Rectal smooth muscle tissue (tissue), 1 donor: ENCODE measurements around the gene LIMK2.
"Not testable (repeated sequence)": the region's sequence is repeated elsewhere in the genome, so short reads cannot be mapped to it uniquely, and the experiment has no call there.

Experiments
- H3K27ac ChIP-seq: one replicate; pipeline ENCODE4 v1.7.0; 2013; ENCODE audit warnings: low read depth, low read length, inconsistent platforms
- H3K27me3 ChIP-seq: one replicate; pipeline ENCODE4 v1.7.0; 2013; ENCODE audit warnings: low read length; ENCODE audit not compliant: control insufficient read depth, insufficient read depth
- H3K36me3 ChIP-seq: one replicate; pipeline ENCODE4 v1.7.0; 2013; ENCODE audit warnings: low read length; ENCODE audit not compliant: control insufficient read depth, insufficient read depth
- H3K4me1 ChIP-seq: one replicate; pipeline ENCODE4 v1.7.0; 2013; ENCODE audit warnings: low read length; ENCODE audit not compliant: control insufficient read depth, insufficient read depth
- H3K4me3 ChIP-seq: one replicate; pipeline ENCODE4 v1.7.0; 2013; ENCODE audit warnings: low read length
- H3K9ac ChIP-seq: one replicate; pipeline ENCODE4 v1.7.0; 2013; ENCODE audit warnings: low read length

LIMK2 gene

DNA sequence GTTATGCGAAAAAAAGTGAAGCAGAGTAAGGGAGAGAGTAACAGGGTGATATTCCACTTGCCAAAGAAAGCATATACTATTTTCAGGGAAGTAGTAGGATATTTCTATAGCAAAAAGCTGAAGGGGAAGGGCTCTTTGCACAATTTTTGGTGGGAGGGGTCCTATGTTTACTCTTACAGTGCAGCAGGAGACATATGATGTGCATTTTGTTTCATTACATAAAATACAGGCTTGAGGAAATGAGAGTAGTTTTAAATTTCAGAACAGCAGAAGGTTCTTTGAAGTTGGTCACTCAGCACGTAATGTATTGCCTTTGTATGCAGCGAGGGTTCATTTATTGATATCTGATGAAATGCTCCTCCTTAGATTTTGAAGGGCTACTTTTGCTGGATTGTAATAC, 83.3 kb downstream of the LIMK2 start:
- Histone ChIP-seq H3K4me1 (peaks cover 22% of the 10 kb centered on the region), H3K36me3 (no peaks in the 10 kb centered on the region), H3K27me3 (no peaks in the 10 kb centered on the region), H3K9ac (no peak overlapping the region), H3K27ac (no peak overlapping the region), H3K4me3 (no peak overlapping the region)

DNA sequence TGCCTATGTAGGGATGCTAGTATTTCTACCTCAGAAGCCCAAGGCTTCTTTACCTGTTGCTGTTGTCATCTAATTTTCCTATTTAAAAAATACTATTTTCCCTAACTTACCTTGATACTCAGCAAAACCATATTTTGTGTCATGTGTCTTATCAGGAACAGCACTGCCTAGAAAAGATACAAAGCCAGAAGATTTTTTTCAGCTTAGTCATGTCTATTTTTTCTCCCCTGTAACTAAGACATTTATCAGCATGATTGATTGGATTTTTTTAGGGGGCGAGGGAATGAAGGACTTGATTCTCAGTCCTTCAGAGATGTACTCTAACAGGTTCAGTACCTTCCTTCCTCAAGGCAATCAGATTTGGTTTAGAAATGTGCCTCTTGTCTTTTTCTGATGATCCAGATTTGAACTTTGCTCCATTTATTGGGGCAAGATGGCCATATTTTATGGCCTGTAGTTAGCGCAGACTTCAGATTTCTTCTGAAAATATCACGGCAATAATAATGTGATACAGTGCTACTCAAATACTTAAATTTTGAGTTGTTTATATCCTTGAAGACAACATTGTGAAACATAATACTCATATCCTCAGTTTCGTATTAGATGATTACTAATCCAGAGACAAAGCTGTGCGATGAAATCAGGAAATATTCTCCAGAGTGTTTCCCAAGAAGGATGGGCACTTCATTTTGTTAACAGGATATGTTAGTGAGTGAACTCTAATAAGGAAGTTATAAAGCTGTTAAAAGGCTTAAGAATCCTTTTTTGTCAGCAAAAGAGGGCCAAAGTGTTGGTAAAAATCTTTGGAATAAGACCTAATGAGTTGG, 83.9 kb downstream of the LIMK2 start:
- Histone ChIP-seq H3K27me3 (no peaks in the 10 kb centered on the region), H3K4me1 (peaks cover 22% of the 10 kb centered on the region), H3K9ac (no peak overlapping the region), H3K36me3 (no peaks in the 10 kb centered on the region), H3K4me3 (no peak overlapping the region), H3K27ac (peak overlapping the region; percentile 64)

DNA sequence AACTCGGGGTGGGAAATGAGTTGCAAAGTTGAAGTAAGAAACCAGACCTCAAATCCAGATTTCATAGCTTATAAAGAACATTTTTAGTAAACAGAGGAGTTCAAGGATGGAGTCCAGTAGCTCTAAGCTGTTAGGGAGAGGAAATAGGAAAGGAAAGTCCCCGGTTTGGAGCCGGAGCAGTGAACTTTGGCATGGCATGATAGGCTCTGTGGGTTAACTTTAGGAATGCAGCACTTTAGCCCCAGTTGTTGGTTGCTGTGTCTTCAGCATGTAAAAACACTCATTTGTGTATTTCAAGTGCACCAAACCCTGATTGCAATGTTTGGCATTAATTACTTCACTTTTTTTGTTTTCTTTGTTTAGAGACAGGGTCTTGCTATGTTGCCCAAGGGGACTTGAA, 88.8 kb downstream of the LIMK2 start:
- Histone ChIP-seq H3K4me1 (peaks cover 6% of the 10 kb centered on the region), H3K36me3 (no peaks in the 10 kb centered on the region), H3K9ac (no peak overlapping the region), H3K27ac (no peak overlapping the region), H3K27me3 (no peaks in the 10 kb centered on the region), H3K4me3 (no peak overlapping the region)

DNA sequence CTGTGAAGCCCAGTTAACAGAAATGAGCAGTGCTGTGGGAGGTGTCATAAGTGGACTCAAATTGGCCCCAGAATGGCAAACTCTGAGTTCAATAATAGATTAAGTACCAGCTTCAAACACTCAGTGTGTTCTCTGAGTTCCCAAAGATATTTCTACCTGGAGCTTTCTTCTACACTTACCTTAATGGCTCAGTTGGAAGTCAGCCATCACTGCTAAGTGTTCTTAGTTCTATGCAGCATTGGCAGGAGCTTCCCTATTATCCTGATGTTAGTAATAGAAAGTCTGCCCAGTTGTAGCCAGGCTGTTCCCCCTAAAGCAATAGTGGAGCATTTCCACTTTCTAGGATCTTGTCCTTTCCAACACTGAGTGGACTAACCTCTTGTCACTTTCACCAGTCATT, 89.9 kb downstream of the LIMK2 start:
- H3K27ac ChIP-seq, result no peak overlapping the region
- H3K4me3 ChIP-seq, result no peak overlapping the region
- no peaks in the 10 kb centered on the region for H3K27me3 ChIP-seq
- H3K9ac ChIP-seq, result no peak overlapping the region
- H3K4me1 ChIP-seq, result no peaks in the 10 kb centered on the region
- H3K36me3 ChIP-seq, result no peaks in the 10 kb centered on the region

DNA sequence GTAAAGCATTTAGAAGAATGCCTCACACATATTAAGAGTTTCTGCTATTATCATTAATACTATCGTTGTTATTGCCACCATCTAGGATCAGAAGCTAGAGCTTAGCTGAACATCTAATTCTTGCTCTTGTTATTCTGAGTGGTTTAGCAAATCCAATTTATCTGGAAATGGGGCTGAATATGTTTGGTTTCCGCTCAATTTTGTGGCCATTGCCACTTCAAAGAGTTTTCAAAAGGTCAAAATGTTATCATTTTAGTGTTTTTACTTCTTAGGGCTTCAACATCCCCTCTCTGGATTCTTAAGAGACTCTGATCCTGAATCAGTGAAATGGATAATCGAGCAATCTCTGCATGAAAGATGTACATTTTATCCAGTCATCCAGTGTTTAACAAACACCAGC, 90.4 kb downstream of the LIMK2 start:
- Histone ChIP-seq H3K27ac (no peak overlapping the region), H3K27me3 (no peaks in the 10 kb centered on the region), H3K4me1 (no peaks in the 10 kb centered on the region), H3K36me3 (no peaks in the 10 kb centered on the region), H3K4me3 (no peak overlapping the region), H3K9ac (no peak overlapping the region)

DNA sequence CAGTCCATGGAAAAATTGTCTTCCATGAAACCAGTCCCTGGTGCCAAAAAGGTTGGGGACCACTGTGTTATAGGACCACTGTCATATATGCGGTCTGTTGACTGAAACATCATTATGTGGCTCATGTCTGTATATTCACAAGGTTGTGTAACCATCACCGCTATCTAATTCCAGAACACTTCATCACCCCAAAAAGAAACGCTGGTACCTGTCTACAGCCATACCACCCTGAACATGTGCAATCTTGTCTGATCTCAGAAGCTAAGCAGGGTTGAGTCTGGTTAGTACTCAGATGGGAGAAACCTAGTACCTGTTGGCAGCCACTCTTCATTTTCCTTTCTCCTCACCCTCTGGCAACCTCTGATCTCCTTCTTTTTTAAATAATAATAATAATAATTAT, 93.1 kb downstream of the LIMK2 start:
- H3K27ac ChIP-seq, result no peak overlapping the region
- no peaks in the 10 kb centered on the region for H3K36me3 ChIP-seq
- H3K4me3 ChIP-seq, result no peak overlapping the region
- H3K27me3 ChIP-seq, result no peaks in the 10 kb centered on the region
- no peak overlapping the region for H3K9ac ChIP-seq
- H3K4me1 ChIP-seq, result no peaks in the 10 kb centered on the region

DNA sequence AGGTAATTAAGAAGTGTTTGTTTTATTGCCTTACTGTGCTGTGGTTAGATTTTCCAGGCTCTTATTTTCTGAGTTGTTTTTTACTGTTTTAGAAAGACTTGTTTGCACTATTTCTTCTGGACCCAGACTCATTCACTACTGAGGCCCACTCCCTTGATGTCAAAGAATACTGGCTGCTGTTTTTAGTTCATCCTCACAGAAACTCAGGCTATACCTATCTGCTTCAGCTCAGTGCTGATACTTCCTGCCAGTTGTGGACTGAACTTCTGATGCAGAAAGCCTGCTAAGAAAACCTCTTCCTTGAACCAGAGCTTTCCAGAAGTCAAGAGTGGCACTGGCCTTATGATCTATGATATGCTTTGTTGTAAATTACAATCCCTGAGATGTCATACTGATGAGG, 96.1 kb downstream of the LIMK2 start:
- Histone ChIP-seq H3K27me3 (no peaks in the 10 kb centered on the region), H3K27ac (no peak overlapping the region), H3K4me3 (no peak overlapping the region), H3K4me1 (no peaks in the 10 kb centered on the region), H3K9ac (no peak overlapping the region), H3K36me3 (no peaks in the 10 kb centered on the region)

DNA sequence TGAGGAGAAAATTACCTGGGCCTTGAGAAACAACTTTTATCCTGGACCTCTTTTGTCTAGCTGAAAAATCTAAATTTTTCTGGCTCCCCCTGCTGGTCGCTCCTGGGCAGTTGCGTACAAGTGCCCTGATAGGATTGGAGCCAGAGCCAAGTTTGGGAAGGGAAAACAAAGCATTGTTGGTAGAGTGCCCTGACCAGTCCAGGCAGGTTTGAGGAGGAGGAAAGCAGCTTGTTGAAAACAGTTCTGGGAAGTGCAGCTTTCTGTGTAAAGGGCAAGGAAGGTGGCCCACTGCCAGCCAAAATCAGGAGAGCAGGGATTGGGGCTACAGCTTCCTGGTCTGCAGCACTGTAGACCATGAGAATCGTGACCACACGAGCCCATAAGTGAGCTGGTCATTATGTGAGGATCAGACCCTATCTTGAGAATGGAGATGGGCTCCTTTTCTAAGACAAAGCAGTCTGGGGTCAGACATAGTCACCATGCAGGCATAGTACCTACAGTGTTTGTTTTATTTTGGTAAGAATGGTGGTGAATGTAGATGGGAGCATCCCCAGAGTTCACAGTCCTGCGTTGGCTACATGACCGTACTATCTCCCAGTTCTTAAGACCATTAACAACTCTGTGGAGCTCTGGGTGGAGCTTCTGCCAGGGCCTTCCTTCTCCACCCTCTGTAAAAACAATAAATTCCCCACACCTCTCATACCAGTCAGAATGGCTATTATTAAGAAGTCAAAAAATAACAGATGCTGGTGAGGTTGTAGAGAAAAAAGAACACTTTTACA, 101.5 kb downstream of the LIMK2 start:
- Histone ChIP-seq H3K4me3 (no peak overlapping the region), H3K9ac (no peak overlapping the region), H3K4me1 (no peaks in the 10 kb centered on the region), H3K27me3 (no peaks in the 10 kb centered on the region), H3K27ac (peak overlapping the region; percentile 56), H3K36me3 (no peaks in the 10 kb centered on the region)

DNA sequence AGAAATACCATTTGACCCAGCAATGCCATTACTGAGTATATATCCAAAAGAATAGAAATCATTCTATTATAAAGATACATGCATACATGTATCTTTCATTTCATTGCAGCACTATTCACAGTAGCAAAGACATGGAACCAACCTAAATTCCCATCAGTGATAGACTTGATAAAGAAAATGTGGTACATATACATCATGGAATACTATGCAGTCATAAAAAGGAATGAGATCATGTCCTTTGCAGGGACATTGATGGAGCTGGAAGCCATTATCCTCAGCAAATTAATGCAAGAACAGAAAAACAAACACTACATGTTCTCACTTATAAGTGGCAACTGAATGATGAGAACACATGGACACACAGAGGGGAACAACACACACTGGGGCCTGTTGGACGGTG, 102.1 kb downstream of the LIMK2 start:
- H3K9ac ChIP-seq, H3K4me3 ChIP-seq, H3K4me1 ChIP-seq, H3K27me3 ChIP-seq, H3K36me3 ChIP-seq, H3K27ac ChIP-seq: not testable (repeated sequence)

DNA sequence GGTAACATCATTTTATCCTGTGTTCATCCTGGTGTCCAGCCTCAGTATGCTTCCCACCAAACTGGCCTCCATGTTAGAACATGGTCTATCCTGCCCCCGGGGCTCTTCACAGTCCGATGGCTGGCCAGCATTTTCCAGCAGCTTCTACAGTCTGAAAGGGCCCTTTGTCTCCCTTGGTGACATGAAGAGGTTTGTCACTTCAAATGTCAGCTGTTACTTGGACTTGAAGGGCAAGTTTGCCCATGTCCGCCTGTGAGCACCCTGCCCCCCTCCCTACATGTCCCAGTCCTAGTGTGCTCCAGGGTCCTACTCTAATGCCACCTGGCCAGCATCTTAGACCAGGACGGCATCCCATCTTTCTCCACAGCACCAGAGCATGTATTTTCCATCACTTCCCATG, 109.3 kb downstream of the LIMK2 start:
- H3K36me3 ChIP-seq, result no peaks in the 10 kb centered on the region
- no peaks in the 10 kb centered on the region for H3K27me3 ChIP-seq
- H3K9ac ChIP-seq, result no peak overlapping the region
- no peak overlapping the region for H3K4me3 ChIP-seq
- H3K4me1 ChIP-seq, result no peaks in the 10 kb centered on the region
- no peak overlapping the region for H3K27ac ChIP-seq

DNA sequence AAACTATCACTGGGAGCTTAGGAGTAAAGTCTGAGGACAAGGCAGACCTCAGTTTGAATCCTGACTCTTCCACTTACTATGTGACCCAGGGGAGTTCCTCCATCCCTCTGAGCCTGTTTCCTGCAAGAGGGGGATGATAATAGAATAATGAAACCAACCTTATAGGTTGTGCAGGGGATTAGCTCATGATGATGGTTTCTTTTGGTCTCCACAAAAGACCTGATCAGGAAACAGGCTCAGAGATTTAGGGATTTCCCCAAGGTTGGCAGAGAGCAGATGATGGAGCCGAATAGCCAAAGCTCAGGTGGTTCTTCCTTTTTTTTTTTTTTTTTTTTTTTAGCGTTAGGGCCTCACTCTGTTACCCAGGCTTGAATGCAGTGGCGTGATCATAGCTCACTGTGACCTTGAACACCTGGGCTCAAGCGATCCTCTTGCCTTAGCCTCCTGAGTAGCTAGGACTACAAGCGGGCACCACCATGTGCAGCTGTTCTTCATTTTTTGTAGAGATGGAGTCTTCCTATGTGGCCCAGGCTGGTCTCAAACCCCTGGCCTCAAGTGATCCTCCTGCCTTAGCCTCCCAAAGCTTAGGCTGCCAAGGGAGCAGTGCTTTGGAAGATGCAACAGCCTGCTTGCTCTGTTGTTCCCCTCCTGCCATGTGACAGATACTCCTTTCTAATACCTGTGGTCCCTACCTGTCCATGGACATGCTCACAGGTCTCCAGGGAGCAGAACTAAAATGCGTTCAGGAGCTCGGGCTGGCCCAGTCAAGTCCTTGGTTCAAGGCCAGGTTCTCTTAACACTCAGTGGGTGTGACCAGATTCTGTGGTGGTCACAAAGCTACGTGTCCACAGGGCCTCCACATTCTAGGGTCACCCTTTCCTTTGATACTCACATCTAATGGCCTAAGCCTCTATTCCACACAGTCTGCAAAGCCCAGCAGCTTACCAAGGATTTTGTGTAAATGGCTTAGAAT, 111.8 kb downstream of the LIMK2 start:
- Histone ChIP-seq H3K36me3 (peaks cover 7% of the 10 kb centered on the region), H3K4me3 (no peak overlapping the region), H3K4me1 (no peaks in the 10 kb centered on the region), H3K27ac (no peak overlapping the region), H3K9ac (no peak overlapping the region), H3K27me3 (no peaks in the 10 kb centered on the region)

DNA sequence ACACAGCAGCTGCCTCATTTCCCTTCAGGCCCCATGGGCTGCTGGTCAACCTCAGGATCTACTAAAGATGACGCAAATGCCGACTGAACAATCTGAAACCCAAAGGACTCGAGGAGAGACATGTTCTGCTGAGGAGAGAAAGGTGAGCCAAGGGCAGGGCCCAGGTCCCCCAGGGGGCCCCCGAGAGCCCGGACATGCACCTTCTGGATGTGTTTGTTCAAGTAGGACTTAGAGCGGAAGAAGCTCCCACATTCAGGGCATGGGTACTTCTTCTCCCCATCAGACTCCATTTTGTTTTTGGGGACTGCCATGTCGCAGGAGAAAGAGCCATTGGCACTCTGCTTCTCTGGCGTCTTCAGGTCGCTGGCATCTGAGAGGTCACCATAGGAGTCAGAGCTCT, 114.8 kb downstream of the LIMK2 start:
- Histone ChIP-seq H3K27ac (no peak overlapping the region), H3K36me3 (peaks cover 14% of the 10 kb centered on the region), H3K4me1 (no peaks in the 10 kb centered on the region), H3K27me3 (no peaks in the 10 kb centered on the region), H3K4me3 (no peak overlapping the region), H3K9ac (no peak overlapping the region)
